ENCODE data around the gene ASB7. TPM values are rescaled to one million over a fixed set of nuclear protein-coding genes. Genes with fewer than 3 reads are reported as not detected.

ASB7 gene
- total RNA-seq, 3 donors from 2014 or later (not counting 1 experiment from before 2014, with no cell fraction given), result 16.1 to 23.1 (median 20.5) TPM

DNA sequence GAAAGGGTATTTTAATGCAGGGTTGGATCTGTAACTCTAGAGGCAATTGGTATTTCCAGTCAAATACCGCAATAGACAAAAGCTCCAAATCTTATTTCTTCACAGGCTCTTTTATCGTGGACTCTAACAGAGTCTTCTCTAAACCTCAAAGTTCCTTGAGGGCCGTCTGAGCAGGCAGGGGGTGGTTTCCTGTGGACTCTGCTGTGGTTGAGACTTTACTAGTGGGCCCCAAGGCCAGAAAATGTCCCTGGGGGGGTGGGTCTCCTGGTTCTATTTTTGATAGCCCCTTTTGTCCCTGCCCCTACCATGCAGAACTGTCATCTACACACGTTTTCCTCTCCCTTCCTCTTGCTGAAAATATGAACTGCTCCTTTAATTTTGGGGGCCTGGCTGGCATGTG is 80.1 kb downstream of the ASB7 start:
- TF ChIP-seq, protein P1, sequence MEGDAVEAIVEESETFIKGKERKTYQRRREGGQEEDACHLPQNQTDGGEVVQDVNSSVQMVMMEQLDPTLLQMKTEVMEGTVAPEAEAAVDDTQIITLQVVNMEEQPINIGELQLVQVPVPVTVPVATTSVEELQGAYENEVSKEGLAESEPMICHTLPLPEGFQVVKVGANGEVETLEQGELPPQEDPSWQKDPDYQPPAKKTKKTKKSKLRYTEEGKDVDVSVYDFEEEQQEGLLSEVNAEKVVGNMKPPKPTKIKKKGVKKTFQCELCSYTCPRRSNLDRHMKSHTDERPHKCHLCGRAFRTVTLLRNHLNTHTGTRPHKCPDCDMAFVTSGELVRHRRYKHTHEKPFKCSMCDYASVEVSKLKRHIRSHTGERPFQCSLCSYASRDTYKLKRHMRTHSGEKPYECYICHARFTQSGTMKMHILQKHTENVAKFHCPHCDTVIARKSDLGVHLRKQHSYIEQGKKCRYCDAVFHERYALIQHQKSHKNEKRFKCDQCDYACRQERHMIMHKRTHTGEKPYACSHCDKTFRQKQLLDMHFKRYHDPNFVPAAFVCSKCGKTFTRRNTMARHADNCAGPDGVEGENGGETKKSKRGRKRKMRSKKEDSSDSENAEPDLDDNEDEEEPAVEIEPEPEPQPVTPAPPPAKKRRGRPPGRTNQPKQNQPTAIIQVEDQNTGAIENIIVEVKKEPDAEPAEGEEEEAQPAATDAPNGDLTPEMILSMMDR (IDR thresholded peaks at IDR 0.05), result no peak
- H3K27me3 ChIP-seq (ENCODE audit: control insufficient read depth, insufficient read depth, low read length), result no peaks in the 10 kb centered on the region
- H3K4me1 ChIP-seq (ENCODE audit: control insufficient read depth, insufficient read depth, low read length), result peaks cover 11% of the 10 kb centered on the region
- DNase-seq, result no peak
- no peaks in the 10 kb centered on the region for H3K36me3 Mint-ChIP-seq
- H3K9me3 Mint-ChIP-seq, result no peaks in the 10 kb centered on the region
- intact Hi-C loops (cut with micrococcal nuclease), result no loop called here
- H3K4me1 Mint-ChIP-seq, result peaks cover 5 to 12% of the 10 kb centered on the region in 2 donors
- H3K36me3 ChIP-seq (ENCODE audit: control insufficient read depth, insufficient read depth, low read length), result no peaks in the 10 kb centered on the region
- peaks cover 3 to 20% of the 10 kb centered on the region in 2 donors for H3K27me3 Mint-ChIP-seq (ENCODE audit: low read depth in 2 of 2)
- no peak overlapping the region for H3K4me3 ChIP-seq (ENCODE audit: low read length)
- H3K27ac Mint-ChIP-seq, result no peak overlapping the region
- no peak overlapping the region for H3K27ac ChIP-seq (ENCODE audit: low read length)
- H3K4me3 Mint-ChIP-seq, result no peak overlapping the region
- ATAC-seq, result no peak
- 3% methylated on average over 4 of the region's 4 CpGs for WGBS (ENCODE audit: insufficient coverage)
- no peaks in the 10 kb centered on the region for H3K9me3 ChIP-seq (ENCODE audit: control insufficient read depth, insufficient read depth, low read length)

DNA sequence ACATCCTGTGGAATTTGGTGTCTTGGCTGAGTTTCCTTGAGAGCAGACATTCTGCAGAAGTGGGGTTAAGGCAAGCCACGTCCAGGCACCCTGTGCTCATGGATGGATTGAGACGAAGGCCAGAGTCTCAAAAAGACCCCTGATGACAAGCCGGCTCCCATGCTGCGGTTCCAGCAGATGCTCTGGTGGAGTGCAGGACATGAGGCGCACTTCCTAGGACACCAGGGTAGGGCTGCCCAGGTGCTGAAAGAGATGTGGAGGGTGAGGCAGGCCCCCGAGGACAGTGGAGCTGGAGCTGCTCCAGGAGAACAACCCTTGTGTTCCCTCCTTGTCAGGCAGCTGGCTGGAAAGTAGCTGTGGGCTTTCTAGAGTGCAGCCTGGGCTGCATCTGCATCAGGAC is 81.0 kb downstream of the ASB7 start:
- Histone ChIP-seq H3K4me1 (ENCODE audit: control insufficient read depth, insufficient read depth, low read length) (peaks cover 11% of the 10 kb centered on the region), H3K27ac (ENCODE audit: low read length) (no peak overlapping the region), H3K4me3 (ENCODE audit: low read length) (no peak overlapping the region), H3K9me3 (ENCODE audit: control insufficient read depth, insufficient read depth, low read length) (no peaks in the 10 kb centered on the region), H3K36me3 (ENCODE audit: control insufficient read depth, insufficient read depth, low read length) (no peaks in the 10 kb centered on the region), H3K27me3 (ENCODE audit: control insufficient read depth, insufficient read depth, low read length) (no peaks in the 10 kb centered on the region)
- no peak for DNase-seq
- TF ChIP-seq, protein P1 (IDR thresholded peaks at IDR 0.05), result no peak
- no peak for ATAC-seq
- peaks cover 5 to 12% of the 10 kb centered on the region in 2 donors for H3K4me1 Mint-ChIP-seq
- intact Hi-C loops (cut with micrococcal nuclease), result no loop called here
- no peak overlapping the region for H3K27ac Mint-ChIP-seq
- no peaks in the 10 kb centered on the region for H3K9me3 Mint-ChIP-seq
- H3K36me3 Mint-ChIP-seq, result no peaks in the 10 kb centered on the region
- WGBS (ENCODE audit: insufficient coverage), result 88% methylated on average over 6 of the region's 6 CpGs
- peaks cover 0 to 20% of the 10 kb centered on the region in 2 donors for H3K27me3 Mint-ChIP-seq (ENCODE audit: low read depth in 2 of 2)
- H3K4me3 Mint-ChIP-seq, result no peak overlapping the region

DNA sequence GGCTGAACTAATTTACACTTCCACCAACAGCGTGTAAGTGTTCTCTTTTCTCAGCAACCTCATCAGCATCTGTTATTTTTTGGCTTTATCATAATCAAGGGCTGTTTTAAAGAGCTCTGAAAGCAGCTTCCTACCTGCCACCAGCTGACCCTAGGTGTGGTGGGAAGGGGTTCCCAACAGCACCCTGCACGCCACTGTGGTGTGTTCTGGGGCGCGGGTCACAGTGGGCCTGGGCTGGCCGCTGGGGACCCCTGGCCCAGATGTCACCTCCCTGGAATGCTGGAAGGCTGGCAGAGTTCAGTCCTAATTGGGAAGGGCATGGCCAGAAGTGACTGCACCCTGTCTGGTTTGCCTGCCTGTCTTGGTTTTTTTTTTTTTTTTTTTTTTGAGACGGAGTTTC is 82.2 kb downstream of the ASB7 start:
- Mint-ChIP-seq H3K36me3 (no peaks in the 10 kb centered on the region), H3K4me1 (peaks cover 5 to 12% of the 10 kb centered on the region in 2 donors), H3K27ac (no peak overlapping the region), H3K27me3 (ENCODE audit: low read depth in 2 of 2) (peaks cover 0 to 18% of the 10 kb centered on the region in 2 donors), H3K4me3 (no peak overlapping the region), H3K9me3 (no peaks in the 10 kb centered on the region)
- no peak for ATAC-seq
- no peak for DNase-seq
- Histone ChIP-seq H3K4me3 (ENCODE audit: low read length) (no peak overlapping the region), H3K27me3 (ENCODE audit: control insufficient read depth, insufficient read depth, low read length) (no peaks in the 10 kb centered on the region), H3K9me3 (ENCODE audit: control insufficient read depth, insufficient read depth, low read length) (no peaks in the 10 kb centered on the region), H3K36me3 (ENCODE audit: control insufficient read depth, insufficient read depth, low read length) (no peaks in the 10 kb centered on the region), H3K4me1 (ENCODE audit: control insufficient read depth, insufficient read depth, low read length) (peaks cover 11% of the 10 kb centered on the region), H3K27ac (ENCODE audit: low read length) (no peak overlapping the region)
- intact Hi-C loops (cut with micrococcal nuclease), result no loop called here
- TF ChIP-seq, protein P1 (IDR thresholded peaks at IDR 0.05), result no peak
- 97% methylated on average over 6 of the region's 6 CpGs for WGBS (ENCODE audit: insufficient coverage)

DNA sequence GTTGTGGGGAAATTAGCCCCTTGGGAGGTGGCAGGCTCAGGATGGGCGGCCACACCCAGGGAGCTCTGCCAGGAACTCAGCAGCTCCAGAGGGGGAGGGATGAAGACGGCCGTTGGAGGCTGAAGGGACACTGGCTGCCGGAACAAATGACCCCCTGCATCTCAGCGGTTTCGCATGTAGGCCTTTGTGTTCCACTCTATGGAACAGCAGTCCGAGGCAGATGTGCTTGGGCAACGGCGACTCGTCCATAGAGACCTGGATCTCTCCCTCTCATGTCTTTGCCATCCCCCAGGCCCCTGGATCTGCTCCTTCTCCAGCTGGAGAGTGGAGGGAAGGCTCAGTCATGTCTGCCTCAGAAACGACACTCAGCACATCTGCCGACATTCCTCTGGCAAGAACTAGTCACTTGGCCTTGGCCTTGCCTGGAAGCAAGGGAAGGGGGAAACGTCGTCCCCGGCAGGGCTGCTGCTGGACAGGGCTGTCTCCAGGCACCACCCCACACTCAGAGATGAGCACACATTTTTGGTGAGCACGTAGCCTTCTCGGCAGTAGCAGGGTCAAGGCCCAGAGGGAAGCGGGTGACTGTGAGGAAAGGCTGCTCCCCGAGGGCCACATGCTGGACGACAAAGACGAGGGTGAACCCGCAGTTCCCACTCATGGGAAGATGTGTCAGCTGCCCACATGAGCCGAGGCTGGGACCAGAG is 83.8 kb downstream of the ASB7 start:
- 90% methylated on average over 23 of the region's 23 CpGs for WGBS (ENCODE audit: insufficient coverage)
- Mint-ChIP-seq H3K27me3 (ENCODE audit: low read depth in 2 of 2) (peaks cover 0 to 18% of the 10 kb centered on the region in 2 donors), H3K4me1 (peaks cover 5 to 12% of the 10 kb centered on the region in 2 donors), H3K27ac (no peak overlapping the region), H3K36me3 (no peaks in the 10 kb centered on the region), H3K4me3 (no peak overlapping the region), H3K9me3 (no peaks in the 10 kb centered on the region)
- Histone ChIP-seq H3K27me3 (ENCODE audit: control insufficient read depth, insufficient read depth, low read length) (no peaks in the 10 kb centered on the region), H3K4me3 (ENCODE audit: low read length) (no peak overlapping the region), H3K4me1 (ENCODE audit: control insufficient read depth, insufficient read depth, low read length) (peaks cover 10% of the 10 kb centered on the region), H3K27ac (ENCODE audit: low read length) (no peak overlapping the region), H3K9me3 (ENCODE audit: control insufficient read depth, insufficient read depth, low read length) (no peaks in the 10 kb centered on the region), H3K36me3 (ENCODE audit: control insufficient read depth, insufficient read depth, low read length) (no peaks in the 10 kb centered on the region)
- TF ChIP-seq, protein P1 (IDR thresholded peaks at IDR 0.05), result no peak
- DNase-seq (no peak), ATAC-seq (no peak)
- intact Hi-C loops (cut with micrococcal nuclease), result no loop called here

Measured in natural killer cell (primary cell).